Measurements from ENCODE around the gene MBD2. TPM values are rescaled to one million over a fixed set of nuclear protein-coding genes. Genes with fewer than 3 reads are reported as not detected.

The MBD2 gene, protein sequence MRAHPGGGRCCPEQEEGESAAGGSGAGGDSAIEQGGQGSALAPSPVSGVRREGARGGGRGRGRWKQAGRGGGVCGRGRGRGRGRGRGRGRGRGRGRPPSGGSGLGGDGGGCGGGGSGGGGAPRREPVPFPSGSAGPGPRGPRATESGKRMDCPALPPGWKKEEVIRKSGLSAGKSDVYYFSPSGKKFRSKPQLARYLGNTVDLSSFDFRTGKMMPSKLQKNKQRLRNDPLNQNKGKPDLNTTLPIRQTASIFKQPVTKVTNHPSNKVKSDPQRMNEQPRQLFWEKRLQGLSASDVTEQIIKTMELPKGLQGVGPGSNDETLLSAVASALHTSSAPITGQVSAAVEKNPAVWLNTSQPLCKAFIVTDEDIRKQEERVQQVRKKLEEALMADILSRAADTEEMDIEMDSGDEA
- total RNA-seq (2022; extraction: Qiagen RNA extraction; ENCODE audit: low read depth), result 41.2 to 77.2 TPM (median 57.1 TPM) in 5 replicates

DNA sequence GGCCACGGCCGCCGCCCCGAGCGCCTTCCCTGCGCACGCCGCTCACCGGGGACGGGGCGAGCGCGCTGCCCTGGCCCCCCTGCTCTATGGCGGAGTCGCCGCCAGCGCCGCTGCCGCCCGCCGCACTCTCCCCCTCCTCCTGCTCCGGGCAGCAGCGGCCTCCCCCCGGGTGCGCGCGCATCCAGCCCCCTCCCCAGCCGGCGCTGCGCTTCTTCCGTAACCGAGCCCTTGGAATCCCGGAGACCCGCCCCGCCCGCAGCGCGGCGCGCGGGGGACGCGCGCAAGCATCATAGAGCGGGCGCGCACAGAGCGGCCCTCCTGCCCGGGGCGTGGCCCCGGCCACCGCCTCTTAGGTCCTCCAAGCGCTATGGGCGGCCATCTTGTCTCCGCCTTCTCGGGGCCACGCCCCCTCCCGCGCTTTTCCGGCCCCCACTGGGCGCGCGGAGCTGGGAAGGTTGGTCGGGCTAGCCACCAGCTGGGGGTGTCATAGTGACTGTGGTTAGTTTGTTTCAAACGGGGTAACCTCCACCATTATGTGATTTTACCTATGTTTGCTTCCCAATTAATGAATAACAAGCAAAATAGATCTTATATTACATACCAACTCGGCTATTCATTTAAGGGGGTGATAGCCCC, at the start of gene MBD2:
Gene MBD2, minus strand, starts transcription at position 291 of the 636 bp plus-strand sequence. Its CDS starts 110 bp downstream, at position 181.

Other genes with a start within 250 kb of the MBD2 start
- 4.3 to 9.1 TPM (median 7.3 TPM) in 5 replicates for gene POLI, start 44.8 kb upstream of the MBD2 start, total RNA-seq (2022; extraction: Qiagen RNA extraction; ENCODE audit: low read depth)
- gene STARD6, start 133.2 kb upstream of the MBD2 start, total RNA-seq (2022; extraction: Qiagen RNA extraction; ENCODE audit: low read depth), result not detected in 5 replicates
- gene C18orf54, start 133.2 kb upstream of the MBD2 start, total RNA-seq (2022; extraction: Qiagen RNA extraction; ENCODE audit: low read depth), result 1.1 to 3.2 TPM (median 2.7 TPM) in 5 replicates